ENCODE measurements around the gene MTSS2. TPM values are rescaled to one million over a fixed set of nuclear protein-coding genes. Genes with fewer than 3 reads are reported as not detected.

Gene MTSS2
- total RNA-seq, 3 donors from 2014 or later (not counting 1 experiment from before 2014, with no cell fraction given), result 3.8 to 8.8 (median 4.4) TPM

GRCh38 chr16:70687102-70687511 is 1.3 kb upstream of the MTSS2 start:
- Mint-ChIP-seq H3K4me3 (peak overlapping the region; percentile 78), H3K9me3 (no peaks in the 10 kb centered on the region), H3K36me3 (no peaks in the 10 kb centered on the region), H3K4me1 (peaks cover 0 to 9% of the 10 kb centered on the region in 2 donors), H3K27me3 (ENCODE audit: low read depth in 2 of 2) (peaks cover 0 to 2% of the 10 kb centered on the region in 2 donors), H3K27ac (no peak overlapping the region)
- Histone ChIP-seq H3K4me1 (ENCODE audit: control insufficient read depth, insufficient read depth, low read length) (peaks cover 7% of the 10 kb centered on the region), H3K36me3 (ENCODE audit: control insufficient read depth, insufficient read depth, low read length) (no peaks in the 10 kb centered on the region), H3K9me3 (ENCODE audit: control insufficient read depth, insufficient read depth, low read length) (no peaks in the 10 kb centered on the region), H3K27ac (ENCODE audit: low read length) (no peak overlapping the region), H3K4me3 (ENCODE audit: low read length) (no peak overlapping the region), H3K27me3 (ENCODE audit: control insufficient read depth, insufficient read depth, low read length) (peaks cover 8% of the 10 kb centered on the region)
- WGBS (ENCODE audit: insufficient coverage), result 92% methylated on average over 3 of the region's 5 CpGs
- intact Hi-C loops (cut with micrococcal nuclease), result no loop called here
- ATAC-seq, result no peak
- no peak for TF ChIP-seq CTCF (IDR thresholded peaks at IDR 0.05)
- no peak for DNase-seq

- ATAC-seq, result peak in 1 of 3 donors; percentile 14
- intact Hi-C loops (cut with micrococcal nuclease), result no loop called here
- Histone ChIP-seq H3K4me3 (ENCODE audit: low read length) (no peak overlapping the region), H3K27me3 (ENCODE audit: control insufficient read depth, insufficient read depth, low read length) (peaks cover 8% of the 10 kb centered on the region), H3K9me3 (ENCODE audit: control insufficient read depth, insufficient read depth, low read length) (no peaks in the 10 kb centered on the region), H3K27ac (ENCODE audit: low read length) (no peak overlapping the region), H3K4me1 (ENCODE audit: control insufficient read depth, insufficient read depth, low read length) (peaks cover 7% of the 10 kb centered on the region), H3K36me3 (ENCODE audit: control insufficient read depth, insufficient read depth, low read length) (no peaks in the 10 kb centered on the region)
- peak overlapping the region; percentile 21 for H3K4me3 Mint-ChIP-seq
- peaks cover 0 to 9% of the 10 kb centered on the region in 2 donors for H3K4me1 Mint-ChIP-seq
- H3K36me3 Mint-ChIP-seq, result no peaks in the 10 kb centered on the region
- no peak for DNase-seq
- 79% methylated on average over 29 of the region's 29 CpGs for WGBS (ENCODE audit: insufficient coverage)
- TF ChIP-seq CTCF (IDR thresholded peaks at IDR 0.05), result no peak
- no peaks in the 10 kb centered on the region for H3K9me3 Mint-ChIP-seq
- peaks cover 0 to 2% of the 10 kb centered on the region in 2 donors for H3K27me3 Mint-ChIP-seq (ENCODE audit: low read depth in 2 of 2)
- H3K27ac Mint-ChIP-seq, result no peak overlapping the region
Measured at GRCh38 chr16:70686376-70687101, 686 bp upstream of the MTSS2 start.

- intact Hi-C loops (cut with micrococcal nuclease), result no loop called here
- peak in 2 of 3 donors; percentile 53 to 62 for ATAC-seq
- no peak overlapping the region for H3K4me3 ChIP-seq (ENCODE audit: low read length)
Measured at GRCh38 chr16:70685061-70685937, 554 bp downstream of the MTSS2 start.

More at GRCh38 chr16:70685061-70685937, 554 bp downstream of the MTSS2 start:
- Mint-ChIP-seq H3K27me3 (ENCODE audit: low read depth in 2 of 2) (peaks cover 0 to 2% of the 10 kb centered on the region in 2 donors), H3K4me3 (peak overlapping the region; percentile 21), H3K36me3 (no peaks in the 10 kb centered on the region), H3K27ac (no peak overlapping the region), H3K4me1 (peaks cover 0 to 9% of the 10 kb centered on the region in 2 donors), H3K9me3 (no peaks in the 10 kb centered on the region)
- no peak for TF ChIP-seq CTCF (IDR thresholded peaks at IDR 0.05)
- Histone ChIP-seq H3K27ac (ENCODE audit: low read length) (no peak overlapping the region), H3K36me3 (ENCODE audit: control insufficient read depth, insufficient read depth, low read length) (no peaks in the 10 kb centered on the region), H3K9me3 (ENCODE audit: control insufficient read depth, insufficient read depth, low read length) (no peaks in the 10 kb centered on the region), H3K4me1 (ENCODE audit: control insufficient read depth, insufficient read depth, low read length) (peaks cover 7% of the 10 kb centered on the region), H3K27me3 (ENCODE audit: control insufficient read depth, insufficient read depth, low read length) (peaks cover 8% of the 10 kb centered on the region)
- peak in 1 of 2 donors; percentile 28 for DNase-seq
- WGBS (ENCODE audit: insufficient coverage), result 5% methylated on average over 90 of the region's 90 CpGs
